H54 (cell line): ENCODE measurements around the gene OPA1.
"Not testable (repeated sequence)": the region's sequence is repeated elsewhere in the genome, so short reads cannot be mapped to it uniquely, and the experiment has no call there.

Experiments used
- DNase-seq: peaks from one replicate; pipeline ENCODE4 v3.0.0; 2011; ENCODE audit warnings: low spot score, mixed read lengths; ENCODE audit not compliant: insufficient read length
- FAIRE-seq: peaks from 3 replicates; lab custom pipeline; 2011; peaks lifted over from hg19 to GRCh38; lab: Jason Lieb, UNC
- POLR2A ChIP-seq: IDR thresholded peaks from 2 replicates; pipeline ENCODE4 v1.6.1; 2011; ENCODE audit warnings: low read depth, mild to moderate bottlenecking, low read length

The OPA1 gene

DNA sequence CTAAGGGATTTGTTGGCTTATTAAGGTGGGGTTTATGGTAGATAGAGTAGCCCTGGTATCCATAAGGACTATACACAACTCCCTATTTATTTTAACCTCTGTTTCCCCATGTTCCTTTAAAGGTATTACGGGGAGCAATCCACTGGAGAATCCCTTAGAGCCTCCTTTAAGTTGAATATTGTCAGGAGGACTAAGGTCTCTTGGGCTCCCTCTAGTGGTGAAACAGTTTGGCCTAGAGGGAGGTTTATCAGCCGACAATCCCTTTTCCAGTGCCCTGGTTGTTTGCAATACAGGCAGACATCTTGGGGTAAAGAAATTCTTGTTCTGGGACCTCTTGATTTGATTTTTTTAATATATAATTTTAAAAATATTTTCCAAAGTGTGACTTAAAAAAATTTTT, 12.9 kb downstream of the OPA1 start:
- FAIRE-seq (peak; percentile 97), DNase-seq (peak; percentile 29)
- TF ChIP-seq POLR2A = no peak

- DNase-seq, FAIRE-seq: not testable (repeated sequence)
Observed at GRCh38 chr3:193606892-193607291, 13.9 kb downstream of the OPA1 start.

GRCh38 chr3:193610516-193610915, 17.5 kb downstream of the OPA1 start:
- FAIRE-seq, DNase-seq: not testable (repeated sequence)

GRCh38 chr3:193614430-193614829, 21.4 kb downstream of the OPA1 start:
- DNase-seq = no peak
- FAIRE-seq = peak; percentile 92

DNA sequence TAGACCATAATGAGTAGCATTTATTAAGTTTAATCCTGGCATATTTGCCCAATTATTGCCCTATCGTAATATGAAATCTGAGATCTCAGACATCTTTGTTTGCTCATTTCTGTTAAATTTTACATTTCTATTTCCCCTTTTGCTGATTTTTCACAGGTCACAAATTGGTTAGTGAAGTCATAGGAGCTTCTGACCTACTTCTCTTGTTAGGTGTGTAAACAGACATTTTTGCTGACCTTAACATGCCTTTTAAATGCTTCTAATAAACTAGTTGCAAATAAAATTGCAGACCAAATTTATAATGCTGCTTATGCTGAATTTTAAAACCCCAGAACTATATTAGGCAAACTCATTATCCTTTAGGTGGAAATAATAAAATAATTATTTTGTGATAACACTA, 24.6 kb downstream of the OPA1 start:
- DNase-seq (no peak), FAIRE-seq (peak; percentile 73)
- no peak for TF ChIP-seq POLR2A

More at GRCh38 chr3:193614430-193614829, 21.4 kb downstream of the OPA1 start:
- no peak for TF ChIP-seq POLR2A

GRCh38 chr3:193620057-193620456, 27.0 kb downstream of the OPA1 start:
- TF ChIP-seq POLR2A = no peak
- FAIRE-seq (peak; percentile 89), DNase-seq (no peak)

GRCh38 chr3:193620650-193621049, 27.6 kb downstream of the OPA1 start:
- no peak for TF ChIP-seq POLR2A
- DNase-seq (no peak), FAIRE-seq (peak; percentile 92)

- FAIRE-seq = no peak
- no peak for TF ChIP-seq POLR2A
- DNase-seq = no peak
Observed at GRCh38 chr3:193621127-193621526, 28.1 kb downstream of the OPA1 start.

DNA sequence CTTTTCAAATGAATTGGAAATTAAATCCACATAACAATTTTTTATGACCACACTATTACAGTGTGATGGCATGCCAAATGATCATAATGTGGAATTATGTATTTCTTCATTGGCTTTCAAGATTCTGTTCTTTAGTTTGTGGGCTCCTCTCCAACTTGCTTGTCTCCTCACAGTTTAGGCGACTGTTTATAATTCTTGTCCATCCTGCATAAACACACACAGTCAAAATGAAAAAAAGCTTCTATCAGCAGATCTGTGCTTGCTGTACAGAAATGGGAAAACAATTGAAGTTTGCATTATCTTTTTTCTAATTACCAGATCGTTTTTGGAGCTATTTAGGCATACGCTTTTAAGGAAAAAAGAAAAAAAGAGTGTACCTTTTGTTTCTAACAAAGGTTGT, 37.0 kb downstream of the OPA1 start:
- FAIRE-seq = peak; percentile 33
- DNase-seq = no peak

GRCh38 chr3:193637831-193638230, 44.8 kb downstream of the OPA1 start:
- no peak for DNase-seq
- no peak for TF ChIP-seq POLR2A
- peak; percentile 43 for FAIRE-seq

More for the DNA sequence above, 37.0 kb downstream of the OPA1 start:
- TF ChIP-seq POLR2A = no peak

- DNase-seq = no peak
- TF ChIP-seq POLR2A = no peak
- no peak for FAIRE-seq
Observed at GRCh38 chr3:193638833-193639232, 45.8 kb downstream of the OPA1 start.

- no peak for TF ChIP-seq POLR2A
- FAIRE-seq (peak; percentile 81), DNase-seq (no peak)
Observed at GRCh38 chr3:193640165-193640715, 47.2 kb downstream of the OPA1 start.

DNA sequence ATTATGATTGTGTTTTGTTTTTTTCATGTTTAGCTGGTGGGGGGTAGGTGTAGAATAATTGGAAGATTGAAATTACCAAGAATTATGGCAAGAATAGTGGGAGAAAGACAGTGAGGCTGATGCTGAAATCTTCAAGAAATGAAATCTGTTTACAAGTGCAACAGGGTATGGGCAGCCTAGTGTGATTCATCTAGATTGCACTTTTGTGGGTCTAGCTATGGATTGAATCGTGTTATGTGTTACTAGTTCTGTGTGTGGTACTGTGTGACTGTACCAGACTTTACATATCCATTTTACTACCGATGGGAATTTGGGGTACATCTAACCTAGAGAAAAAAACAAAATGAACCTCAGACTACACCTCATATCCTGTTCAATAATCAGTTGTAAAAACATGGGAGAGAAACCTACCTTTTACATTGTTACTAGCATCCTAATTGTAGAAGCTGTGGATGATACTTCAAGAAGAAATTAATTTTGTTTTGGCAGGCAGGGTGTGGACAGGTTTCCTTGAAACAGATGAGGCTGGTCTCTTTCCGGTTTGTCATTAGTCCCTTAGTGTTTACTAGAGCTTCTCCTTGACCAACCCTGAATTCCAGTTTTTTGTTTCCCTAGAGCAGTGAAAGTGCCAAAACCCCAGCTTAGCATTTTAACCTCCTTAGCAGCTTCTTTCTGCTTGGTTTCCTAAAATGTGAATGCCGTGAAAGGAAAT, 47.9 kb downstream of the OPA1 start:
- TF ChIP-seq POLR2A = no peak
- DNase-seq (no peak), FAIRE-seq (no peak)

DNA sequence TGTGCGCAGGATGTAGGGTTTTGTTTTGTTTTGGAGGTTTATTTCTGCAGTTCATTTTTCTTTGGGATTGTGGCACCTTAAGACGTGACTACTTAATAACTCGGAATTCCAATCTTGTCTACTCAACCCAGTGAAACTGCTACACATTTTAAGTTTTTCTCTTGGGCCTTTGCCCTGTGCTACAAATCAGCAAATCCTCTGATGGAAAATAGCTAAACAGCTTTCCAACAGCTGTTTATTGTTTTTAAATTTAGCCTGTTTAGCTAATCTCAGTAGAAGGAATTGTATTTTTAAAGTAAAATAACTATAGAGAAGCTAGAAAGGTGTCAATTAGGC, 48.4 kb downstream of the OPA1 start:
- no peak for TF ChIP-seq POLR2A
- FAIRE-seq = no peak
- no peak for DNase-seq

GRCh38 chr3:193645806-193646205, 52.8 kb downstream of the OPA1 start:
- FAIRE-seq (no peak), DNase-seq (no peak)
- TF ChIP-seq POLR2A = no peak
